MG63 (cell line): ENCODE results near the gene MITF. TPM values are rescaled to one million over a fixed set of nuclear protein-coding genes. Genes with fewer than 3 reads are reported as not detected.
A peak's percentile ranks its signal among the peaks of the same experiment; 100 is the strongest.
"Not testable (repeated sequence)": the region's sequence is repeated elsewhere in the genome, so short reads cannot be mapped to it uniquely, and the experiment has no call there.

Source experiments
- DNase-seq: peaks from one replicate; pipeline ENCODE4 v3.0.0-alpha.2; 2020
- H3K27me3 ChIP-seq: fragments of 250-450 bp; sonication (Bioruptor Pico); 2 replicates; pipeline ENCODE4 v1.5.1; 2020; ENCODE audit warnings: mild to moderate bottlenecking, moderate library complexity
- H3K36me3 ChIP-seq: fragments of 250-450 bp; sonication (Bioruptor Pico); 2 replicates; pipeline ENCODE4 v1.5.1; 2020; ENCODE audit warnings: mild to moderate bottlenecking, moderate library complexity
- H3K4me3 ChIP-seq: fragments of 250-450 bp; sonication (Bioruptor Pico); 2 replicates; pipeline ENCODE4 v1.5.1; 2020; ENCODE audit warnings: mild to moderate bottlenecking, moderate library complexity
- H3K9me3 ChIP-seq: fragments of 250-450 bp; sonication (Bioruptor Pico); 2 replicates; pipeline ENCODE4 v1.5.1; 2020; ENCODE audit warnings: mild to moderate bottlenecking, moderate library complexity
- total RNA-seq: library from RNA; depleted of rRNA; stranded (reverse); fragments of >200 nt; shearing (Covaris generic); gene quantifications from 2 replicates; pipeline ENCODE4 v1.2.3, GENCODE V29; 2014; ENCODE audit warnings: low replicate concordance

MITF gene
- total RNA-seq, 1 experiment from 2014 or later: 4.7 TPM

GRCh38 chr3:69796126-69796525, 56.9 kb downstream of the MITF start:
- not testable (repeated sequence) for H3K9me3 ChIP-seq, H3K27me3 ChIP-seq, H3K36me3 ChIP-seq, DNase-seq, H3K4me3 ChIP-seq

- no peaks in the 10 kb centered on the region for H3K9me3 ChIP-seq
- H3K4me3 ChIP-seq: no peak overlapping the region
- DNase-seq: no peak
- H3K36me3 ChIP-seq: no peaks in the 10 kb centered on the region
- H3K27me3 ChIP-seq: no peaks in the 10 kb centered on the region
Measured at GRCh38 chr3:69803681-69804270, 64.5 kb downstream of the MITF start.

- no peak for DNase-seq
- Histone ChIP-seq H3K9me3 (no peaks in the 10 kb centered on the region), H3K4me3 (no peak overlapping the region), H3K36me3 (no peaks in the 10 kb centered on the region), H3K27me3 (no peaks in the 10 kb centered on the region)
Measured at GRCh38 chr3:69805491-69805890, 66.2 kb downstream of the MITF start.

- no peaks in the 10 kb centered on the region for H3K27me3 ChIP-seq
- no peak overlapping the region for H3K4me3 ChIP-seq
- no peaks in the 10 kb centered on the region for H3K9me3 ChIP-seq
- no peaks in the 10 kb centered on the region for H3K36me3 ChIP-seq
- DNase-seq: no peak
Measured at GRCh38 chr3:69806735-69807438, 67.6 kb downstream of the MITF start.

- no peaks in the 10 kb centered on the region for H3K36me3 ChIP-seq
- no peak overlapping the region for H3K4me3 ChIP-seq
- no peak for DNase-seq
- H3K27me3 ChIP-seq: no peaks in the 10 kb centered on the region
- no peaks in the 10 kb centered on the region for H3K9me3 ChIP-seq
Measured at GRCh38 chr3:69807674-69808073, 68.4 kb downstream of the MITF start.

GRCh38 chr3:69809076-69809835, 70.0 kb downstream of the MITF start:
- Histone ChIP-seq H3K4me3 (no peak overlapping the region), H3K36me3 (no peaks in the 10 kb centered on the region), H3K9me3 (no peaks in the 10 kb centered on the region), H3K27me3 (no peaks in the 10 kb centered on the region)
- no peak for DNase-seq

GRCh38 chr3:69811452-69812401, 72.5 kb downstream of the MITF start:
- Histone ChIP-seq H3K27me3 (no peaks in the 10 kb centered on the region), H3K9me3 (no peaks in the 10 kb centered on the region)

GRCh38 chr3:69815970-69816369, 76.7 kb downstream of the MITF start:
- H3K36me3 ChIP-seq: no peaks in the 10 kb centered on the region
- no peaks in the 10 kb centered on the region for H3K27me3 ChIP-seq
- DNase-seq: no peak
- H3K9me3 ChIP-seq: no peaks in the 10 kb centered on the region
- no peak overlapping the region for H3K4me3 ChIP-seq

More at GRCh38 chr3:69811452-69812401, 72.5 kb downstream of the MITF start:
- Histone ChIP-seq H3K4me3 (no peak overlapping the region), H3K36me3 (no peaks in the 10 kb centered on the region)
- DNase-seq: no peak

GRCh38 chr3:69817988-69818387, 78.7 kb downstream of the MITF start:
- Histone ChIP-seq H3K27me3 (no peaks in the 10 kb centered on the region), H3K4me3 (no peak overlapping the region), H3K36me3 (no peaks in the 10 kb centered on the region), H3K9me3 (no peaks in the 10 kb centered on the region)
- DNase-seq: no peak

- Histone ChIP-seq H3K9me3 (no peaks in the 10 kb centered on the region), H3K36me3 (no peaks in the 10 kb centered on the region), H3K27me3 (no peaks in the 10 kb centered on the region), H3K4me3 (no peak overlapping the region)
- DNase-seq: peak; percentile 38
Measured at GRCh38 chr3:69819282-69819681, 80.0 kb downstream of the MITF start.

GRCh38 chr3:69821133-69821532, 81.9 kb downstream of the MITF start:
- Histone ChIP-seq H3K9me3 (no peaks in the 10 kb centered on the region), H3K4me3 (no peak overlapping the region), H3K27me3 (no peaks in the 10 kb centered on the region), H3K36me3 (no peaks in the 10 kb centered on the region)
- no peak for DNase-seq

- Histone ChIP-seq H3K4me3 (no peak overlapping the region), H3K27me3 (no peaks in the 10 kb centered on the region), H3K36me3 (no peaks in the 10 kb centered on the region), H3K9me3 (no peaks in the 10 kb centered on the region)
- DNase-seq: no peak
Measured at GRCh38 chr3:69823743-69824142, 84.5 kb downstream of the MITF start.

- Histone ChIP-seq H3K36me3 (no peaks in the 10 kb centered on the region), H3K4me3 (no peak overlapping the region), H3K27me3 (no peaks in the 10 kb centered on the region), H3K9me3 (no peaks in the 10 kb centered on the region)
- DNase-seq: no peak
Measured at GRCh38 chr3:69825446-69825845, 86.2 kb downstream of the MITF start.

- DNase-seq: no peak
- Histone ChIP-seq H3K9me3 (no peaks in the 10 kb centered on the region), H3K27me3 (no peaks in the 10 kb centered on the region), H3K36me3 (no peaks in the 10 kb centered on the region), H3K4me3 (no peak overlapping the region)
Measured at GRCh38 chr3:69827127-69827526, 87.9 kb downstream of the MITF start.

- H3K9me3 ChIP-seq: no peaks in the 10 kb centered on the region
- no peak for DNase-seq
- no peaks in the 10 kb centered on the region for H3K27me3 ChIP-seq
- H3K36me3 ChIP-seq: no peaks in the 10 kb centered on the region
- no peak overlapping the region for H3K4me3 ChIP-seq
Measured at GRCh38 chr3:69828817-69829216, 89.6 kb downstream of the MITF start.

- no peak overlapping the region for H3K4me3 ChIP-seq
- no peaks in the 10 kb centered on the region for H3K27me3 ChIP-seq
- DNase-seq: no peak
- no peaks in the 10 kb centered on the region for H3K36me3 ChIP-seq
- peaks cover under 1% of the 10 kb centered on the region; the same call in 1 of the 2 replicates for H3K9me3 ChIP-seq
Measured at GRCh38 chr3:69830147-69830546, 90.9 kb downstream of the MITF start.

GRCh38 chr3:69831737-69832136, 92.5 kb downstream of the MITF start:
- no peak for DNase-seq
- H3K4me3 ChIP-seq: no peak overlapping the region
- H3K27me3 ChIP-seq: no peaks in the 10 kb centered on the region
- H3K36me3 ChIP-seq: no peaks in the 10 kb centered on the region
- peaks cover 8% of the 10 kb centered on the region; the same call in 1 of the 2 replicates for H3K9me3 ChIP-seq
